Dermis lymphatic vessel endothelial cell (primary cell): ENCODE measurements around the gene PPP1R14D. TPM values are rescaled to one million over a fixed set of nuclear protein-coding genes. Genes with fewer than 3 reads are reported as not detected.

Experiments used
- total RNA-seq: library from RNA; depleted of rRNA; stranded (reverse); fragments of >200 nt; gene quantifications from 2 replicates; pipeline ENCODE4 v1.2.1, GENCODE V29; 2014

PPP1R14D gene, protein sequence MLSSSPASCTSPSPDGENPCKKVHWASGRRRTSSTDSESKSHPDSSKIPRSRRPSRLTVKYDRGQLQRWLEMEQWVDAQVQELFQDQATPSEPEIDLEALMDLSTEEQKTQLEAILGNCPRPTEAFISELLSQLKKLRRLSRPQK
- total RNA-seq, result not detected in 2 replicates

DNA sequence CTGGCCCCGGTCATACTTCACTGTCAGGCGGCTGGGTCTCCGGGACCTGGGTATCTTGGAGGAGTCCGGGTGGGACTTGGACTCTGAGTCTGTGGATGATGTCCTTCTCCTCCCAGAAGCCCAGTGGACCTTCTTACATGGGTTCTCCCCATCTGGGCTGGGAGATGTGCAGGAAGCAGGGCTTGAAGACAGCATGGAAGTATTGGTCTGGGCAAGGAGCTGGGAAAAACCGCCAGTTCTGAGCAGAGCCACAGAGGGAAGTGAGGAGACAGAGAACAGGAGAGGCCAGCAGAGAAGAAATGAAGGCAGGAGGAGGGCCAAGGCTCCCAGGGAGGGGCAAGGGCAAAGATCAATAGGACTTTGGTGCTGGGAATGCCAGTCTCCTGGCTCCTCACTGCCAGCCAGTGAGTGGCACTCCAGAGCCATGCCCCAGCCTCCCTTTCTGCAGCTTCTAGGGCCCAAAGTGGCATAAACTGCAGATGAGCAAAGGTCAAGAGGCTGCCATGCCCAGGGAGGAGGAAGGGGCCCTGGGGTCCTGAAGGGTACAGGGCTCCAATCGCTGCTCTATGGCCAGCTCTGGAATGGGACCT, at the start of gene PPP1R14D:
PPP1R14D (minus strand) TSS at position 262 of the 590 bp plus-strand sequence; CDS start at position 195, 67 bp downstream.

DNA sequence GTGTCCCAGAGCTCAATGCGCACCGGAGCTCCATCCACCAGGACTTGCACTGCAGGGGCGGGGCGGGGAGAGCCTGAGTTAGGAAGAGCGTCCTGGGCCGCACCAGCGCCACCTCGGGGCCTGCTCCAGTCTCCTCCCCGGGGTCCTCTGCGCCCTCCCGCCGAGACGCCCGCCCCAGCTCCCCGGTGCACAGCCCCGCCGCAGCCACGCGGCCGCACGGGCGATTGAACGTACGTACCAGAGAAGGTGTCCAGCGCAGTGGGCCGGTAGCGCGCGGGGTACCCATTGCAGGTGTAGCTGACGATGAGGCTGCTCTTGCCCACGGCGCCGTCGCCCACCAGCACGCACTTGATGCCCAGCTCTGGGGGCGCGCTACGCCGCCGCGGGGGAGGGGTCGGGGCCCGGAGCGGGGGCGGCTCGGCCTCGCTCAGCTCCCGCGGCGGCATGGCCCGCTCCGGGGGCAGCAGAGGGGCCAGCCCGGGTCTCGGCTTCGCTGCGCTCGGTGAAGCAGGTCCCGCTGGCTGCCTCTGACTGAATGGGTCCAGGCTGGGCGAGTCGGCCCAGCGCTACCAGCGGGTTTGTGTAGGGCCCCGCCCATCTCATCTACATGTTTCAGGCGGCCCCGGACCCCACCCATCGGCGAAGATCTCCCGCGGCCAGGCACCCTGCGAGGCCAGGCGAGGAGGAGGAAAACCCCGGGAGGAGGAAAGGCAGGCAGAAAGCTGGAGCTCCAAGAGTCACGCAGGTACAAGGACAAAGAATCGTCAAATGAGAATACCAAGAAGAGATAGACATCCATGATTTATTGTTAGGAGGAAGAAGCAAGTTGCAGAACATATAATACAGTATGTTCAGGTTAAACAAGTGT, 45.4 kb upstream of the PPP1R14D start, which contains the start of gene RHOV:
RHOV (minus strand) TSS at position 541 of the 868 bp plus-strand sequence; CDS start at position 446, 95 bp downstream.

DNA sequence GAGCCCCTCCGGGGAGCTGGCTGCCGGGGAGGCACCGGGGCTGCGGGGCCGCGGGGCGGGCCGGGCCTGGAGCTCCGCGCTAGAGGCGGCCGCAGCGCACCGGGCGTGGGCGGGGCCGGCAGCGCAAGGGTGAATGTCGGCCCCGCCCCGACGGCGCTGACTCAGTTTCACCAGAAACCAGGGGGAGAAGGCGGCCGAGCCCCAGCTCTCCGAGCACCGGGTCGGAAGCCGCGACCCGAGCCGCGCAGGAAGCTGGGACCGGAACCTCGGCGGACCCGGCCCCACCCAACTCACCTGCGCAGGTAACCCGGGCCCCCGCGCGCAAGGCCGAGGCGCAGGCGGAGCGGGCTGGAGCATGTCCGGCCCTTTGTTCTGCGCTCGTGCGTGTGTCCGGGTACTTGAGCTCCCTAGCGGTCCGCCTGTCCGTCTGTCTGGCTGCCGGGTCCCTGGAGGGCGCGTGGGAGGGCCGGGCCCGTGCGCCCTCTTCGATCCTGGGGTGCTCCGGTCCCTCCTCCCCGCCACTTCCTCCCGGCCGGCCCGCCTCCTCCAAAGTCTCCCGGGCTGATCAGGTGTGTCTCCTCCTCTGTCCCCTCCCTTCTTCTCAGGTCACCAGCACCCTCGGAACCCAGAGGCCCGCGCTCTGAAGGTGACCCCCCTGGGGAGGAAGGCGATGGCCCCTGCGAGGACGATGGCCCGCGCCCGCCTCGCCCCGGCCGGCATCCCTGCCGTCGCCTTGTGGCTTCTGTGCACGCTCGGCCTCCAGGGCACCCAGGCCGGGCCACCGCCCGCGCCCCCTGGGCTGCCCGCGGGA, 15.6 kb upstream of the PPP1R14D start, which contains the start of gene SPINT1:
SPINT1 (plus strand) TSS at position 164 of the 811 bp plus-strand sequence; CDS start at position 671, 507 bp downstream.

DNA sequence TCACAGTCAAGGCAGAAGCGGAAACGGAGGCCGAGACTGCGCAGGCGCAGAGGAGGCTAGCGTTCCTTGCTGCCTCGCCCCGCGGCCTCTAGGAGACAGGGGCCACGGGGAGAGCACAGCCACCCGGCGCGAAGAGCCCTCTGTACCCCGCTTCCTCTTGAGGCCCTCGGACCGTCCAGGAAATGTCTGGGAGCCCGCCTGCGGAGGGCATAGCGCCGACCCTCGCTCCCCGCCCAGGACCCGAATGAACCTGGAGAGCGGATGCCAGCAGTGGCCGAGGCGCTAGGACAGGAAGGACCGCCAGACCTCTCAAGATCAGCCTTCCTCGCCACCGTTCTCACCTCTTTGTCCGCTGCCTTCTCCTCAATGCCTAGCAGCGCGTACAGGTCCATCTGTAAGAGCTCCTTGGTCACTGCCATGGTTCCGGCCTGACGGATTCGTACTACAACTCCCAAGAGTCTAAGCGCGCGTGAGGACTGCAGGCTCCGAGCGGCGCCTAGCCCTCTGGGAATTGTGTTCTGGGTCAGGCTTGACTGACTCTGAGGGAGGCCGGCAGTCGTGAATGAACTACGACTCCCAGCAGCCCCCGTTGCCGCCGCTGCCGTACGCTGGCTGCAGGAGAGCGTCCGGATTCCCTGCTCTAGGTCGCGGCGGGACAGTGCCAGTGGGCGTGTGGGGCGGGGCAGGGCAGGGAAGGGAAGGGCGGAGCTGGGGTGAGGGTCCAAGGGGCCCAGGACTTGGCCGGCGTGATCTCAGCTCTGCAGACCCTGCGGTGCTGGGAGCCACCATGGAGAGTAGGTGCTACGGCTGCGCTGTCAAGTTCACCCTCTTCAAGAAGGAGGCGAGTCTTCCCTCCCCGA, 21.2 kb downstream of the PPP1R14D start, which contains the start of the genes DNAJC17 and ZFYVE19:
DNAJC17 (minus strand) TSS at position 446 of the 860 bp plus-strand sequence; CDS start at position 419, 27 bp downstream.
ZFYVE19 (plus strand) TSS at position 62 of the 860 bp plus-strand sequence; CDS start at position 563, 501 bp downstream.

DNA sequence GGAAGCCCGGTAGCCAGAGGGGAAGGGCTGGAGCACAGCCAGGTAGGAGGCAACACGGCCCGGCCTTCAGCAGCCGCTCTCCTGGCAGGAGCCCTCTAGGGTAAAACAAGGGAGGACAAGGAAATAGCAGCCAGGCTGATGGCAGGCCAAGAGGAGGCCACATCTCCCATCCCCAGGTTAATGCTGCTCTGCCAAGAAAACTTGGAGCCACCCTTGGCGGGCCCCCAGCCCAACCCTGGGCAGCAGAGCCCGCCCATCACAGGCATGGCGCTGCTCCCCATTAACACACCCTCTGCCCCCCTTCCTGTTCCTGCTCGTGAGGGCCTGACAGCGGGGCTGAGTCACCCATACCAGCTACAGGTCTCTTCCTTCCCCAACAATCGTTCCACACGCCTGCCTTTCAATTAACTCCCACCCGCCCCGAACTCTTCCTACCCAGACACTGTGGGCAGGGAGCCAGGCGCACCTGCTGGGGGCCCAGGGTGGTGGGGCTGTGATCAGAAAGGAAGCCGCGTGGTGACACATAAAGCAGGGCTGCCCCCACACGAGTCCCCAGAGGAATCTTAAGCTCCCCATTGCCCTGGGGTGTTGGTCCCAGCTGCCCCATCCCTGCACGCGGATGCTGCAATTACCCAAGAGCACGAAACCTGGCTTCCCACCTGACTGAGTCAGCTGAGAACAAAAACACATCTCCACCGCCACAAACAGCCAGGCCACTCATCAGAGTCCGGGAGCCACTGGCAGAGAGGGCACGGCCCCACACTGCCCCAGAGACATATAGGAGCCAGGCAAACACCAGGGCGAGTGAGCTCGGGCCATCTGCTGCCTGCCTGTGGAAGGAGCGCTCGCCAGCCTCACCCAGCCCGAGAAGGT, 59.0 kb downstream of the PPP1R14D start, which contains the start of gene C15orf62:
C15orf62 (plus strand) TSS at position 707 of the 873 bp plus-strand sequence. CDS start 516 bp downstream, outside the sequence.

Other genes starting within 250 kb of the PPP1R14D start
- 3.7 and 4.5 TPM in 2 replicates for gene KNL1, start 234.5 kb downstream of the PPP1R14D start, total RNA-seq
- gene RAD51, start 133.5 kb downstream of the PPP1R14D start, total RNA-seq, result 2.7 and 2.8 TPM in 2 replicates
- 16.6 and 23.5 TPM in 2 replicates for gene RMDN3, start 73.5 kb downstream of the PPP1R14D start, total RNA-seq
- gene GCHFR, start 64.6 kb downstream of the PPP1R14D start, total RNA-seq, result 4.3 and 11.7 TPM in 2 replicates
- under 0.01 and 0.11 TPM in 2 replicates for gene C15orf62, start 58.7 kb downstream of the PPP1R14D start, total RNA-seq
- 17.1 and 18.1 TPM in 2 replicates for gene ZFYVE19, start 21.6 kb downstream of the PPP1R14D start, total RNA-seq
- 21.2 and 26.0 TPM in 2 replicates for gene DNAJC17, start 21.2 kb downstream of the PPP1R14D start, total RNA-seq
- gene SPINT1, start 15.3 kb upstream of the PPP1R14D start, total RNA-seq, result 0.33 and 0.34 TPM in 2 replicates
- under 0.01 TPM in 1 of 2 replicates, not detected in the other for gene RHOV, start 45.5 kb upstream of the PPP1R14D start, total RNA-seq
- 33.2 and 41.1 TPM in 2 replicates for gene VPS18, start 65.7 kb upstream of the PPP1R14D start, total RNA-seq
- 84.2 and 99.3 TPM in 2 replicates for gene DLL4, start 100.6 kb upstream of the PPP1R14D start, total RNA-seq
- 0.76 and 1.3 TPM in 2 replicates for gene CHAC1, start 124.8 kb upstream of the PPP1R14D start, total RNA-seq